Kidney (tissue), 14 donors: Measurements from ENCODE around the gene ARMC10. TPM values are rescaled to one million over a fixed set of nuclear protein-coding genes. Genes with fewer than 3 reads are reported as not detected.

ENCODE experiments used
- DNase-seq, 5 donors: peaks; one replicate each; pipeline ENCODE4 v3.0.0-alpha.2; 2013 to 2020
- FAIRE-seq: peaks from 2 replicates; lab custom pipeline; 2012; peaks lifted over from hg19 to GRCh38; lab: Jason Lieb, UNC
- H3K27ac ChIP-seq, 2 donors: one replicate each; pipeline ENCODE4 v1.7.0; 2013; ENCODE audit warnings: low read depth in 2 of 2, low read length in 2 of 2, inconsistent platforms in 1 of 2
- H3K27me3 ChIP-seq: one replicate; pipeline ENCODE4 v1.7.1; 2013; ENCODE audit warnings: low read length, inconsistent platforms; ENCODE audit not compliant: control insufficient read depth, insufficient read depth
- H3K36me3 ChIP-seq, 3 donors: one replicate each; pipeline versions ENCODE4 v1.7.0 to v1.7.1; 2013; ENCODE audit warnings: low read length in 3 of 3, control low read depth in 1 of 3, inconsistent platforms in 1 of 3; ENCODE audit not compliant: insufficient read depth in 3 of 3, control insufficient read depth in 2 of 3
- H3K4me1 ChIP-seq, 3 donors: one replicate each; pipeline versions ENCODE4 v1.7.0 to v1.7.1; 2013; ENCODE audit warnings: low read length in 3 of 3, inconsistent platforms in 1 of 3, low read depth in 1 of 3; ENCODE audit not compliant: control insufficient read depth in 2 of 3, insufficient read depth in 2 of 3
- H3K4me3 ChIP-seq, 3 donors: one replicate each; pipeline versions ENCODE4 v1.7.0 to v1.8.1; 2013; ENCODE audit warnings: low read length in 3 of 3, control low read depth in 1 of 3, inconsistent platforms in 1 of 3
- H3K9ac ChIP-seq, 3 donors: one replicate each; pipeline versions ENCODE4 v1.7.0 to v1.7.1; 2013; ENCODE audit warnings: low read length in 3 of 3, control low read depth in 1 of 3, inconsistent platforms in 1 of 3
- H3K9me3 ChIP-seq, 3 donors: one replicate each; pipeline versions ENCODE4 v1.7.0 to v1.7.1; 2013; ENCODE audit warnings: low read length in 3 of 3, control low read depth in 1 of 3, inconsistent platforms in 1 of 3; ENCODE audit not compliant: control insufficient read depth in 2 of 3, insufficient read depth in 1 of 3
- CTCF ChIP-seq: IDR thresholded peaks from 3 replicates; pipeline ENCODE4 v1.5.1; 2012; ENCODE audit warnings: mild to moderate bottlenecking, moderate library complexity, borderline replicate concordance; ENCODE audit not compliant: insufficient read depth; ENCODE audit errors: extremely low read depth
- intact Hi-C: fragments of 100-400 bp; cut with DNase I; formaldehyde crosslinking; loops from one replicate; pipeline ENCODE4 v1.11.1; 2022
- polyA plus RNA-seq: library from polyadenylated mRNA; stranded (reverse); fragments of 350-450 nt; fragmentation: Illumina TruSeq; extraction: RNeasy Lipid Tissue Mini Kit (QIAGEN cat#74804); gene quantifications from one replicate; pipeline ENCODE4 v1.2.3, GENCODE V29; 2014; ENCODE audit warnings: low read depth, low replicate concordance; ENCODE audit not compliant: insufficient read depth
- total RNA-seq: library from RNA; stranded (reverse); fragmentation: NEBNext Ultra II Directional; extraction: Animal tissue kit (Norgen Biotek cat#: 25700); gene quantifications from one replicate; pipeline ENCODE4 v1.2.1, GENCODE V29; 2021
- donor health status: control.
- donor health status: control.
- donor health status: control.
- donor health status: control.
- donor health status: control.
- donor health status: DM: yes; HTN: yes; CAD: no.
- donor health status: Normal renal cell carcinoma (clear cell type).

Gene ARMC10
- total and polyA plus RNA-seq, 2 donors from 2014 or later: 31.5 to 40.7 TPM

DNA sequence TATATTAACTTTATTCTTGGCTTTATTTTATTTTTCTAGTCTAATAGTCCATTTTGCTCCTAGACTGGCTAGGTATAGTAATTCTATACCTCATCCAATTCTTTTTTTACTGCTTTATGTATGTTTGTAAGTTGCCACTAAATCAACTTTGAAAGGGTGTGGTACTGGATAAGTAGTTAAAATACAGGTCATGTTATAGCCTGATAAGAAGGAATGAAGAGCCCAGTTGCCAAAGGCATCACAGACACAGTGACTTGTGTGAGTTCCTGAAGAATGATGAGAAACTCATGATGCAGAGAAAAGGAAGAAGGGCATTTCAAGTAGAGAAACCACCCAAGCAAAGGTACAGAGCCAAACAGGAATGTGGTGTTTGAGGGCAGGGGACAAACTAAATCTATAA, 46.7 kb downstream of the ARMC10 start:
- DNase-seq (no peak), FAIRE-seq (no peak)

DNA sequence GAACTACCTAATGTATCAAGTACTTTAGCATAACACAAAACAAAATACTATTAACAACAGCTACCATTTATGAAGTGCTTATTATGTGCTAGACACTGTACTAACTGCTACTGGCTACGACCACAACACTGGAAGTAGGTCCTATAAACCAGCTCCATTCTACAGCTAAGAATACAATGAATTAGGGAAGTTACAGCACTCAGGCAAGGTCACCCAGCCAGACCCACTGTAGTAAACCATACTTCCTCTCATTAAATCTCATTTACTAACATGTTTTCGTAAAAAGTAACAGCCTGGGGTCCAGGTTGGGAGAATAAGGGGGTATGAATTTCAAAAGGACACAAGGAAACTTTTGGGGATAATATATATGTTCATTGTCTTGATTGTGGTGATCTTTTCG, 48.6 kb downstream of the ARMC10 start:
- Histone ChIP-seq H3K9ac (no peak overlapping the region), H3K4me3 (no peak overlapping the region), H3K27me3 (no peaks in the 10 kb centered on the region), H3K27ac (no peak overlapping the region), H3K9me3 (no peaks in the 10 kb centered on the region), H3K4me1 (peaks cover 0 to 2% (median 0%) of the 10 kb centered on the region in 3 donors), H3K36me3 (peaks cover 8 to 30% (median 19%) of the 10 kb centered on the region in 3 donors)
- no peak for FAIRE-seq
- no peak for TF ChIP-seq CTCF
- DNase-seq: no peak
- intact Hi-C loops: no loop called here

More for the DNA sequence above, 46.7 kb downstream of the ARMC10 start:
- Histone ChIP-seq H3K9ac (no peak overlapping the region), H3K4me3 (no peak overlapping the region), H3K36me3 (peaks cover 8 to 30% (median 12%) of the 10 kb centered on the region in 3 donors), H3K27me3 (no peaks in the 10 kb centered on the region), H3K4me1 (peaks cover 0 to 2% (median 0%) of the 10 kb centered on the region in 3 donors), H3K27ac (no peak overlapping the region), H3K9me3 (no peaks in the 10 kb centered on the region)
- TF ChIP-seq CTCF: no peak
- intact Hi-C loops: no loop called here

DNA sequence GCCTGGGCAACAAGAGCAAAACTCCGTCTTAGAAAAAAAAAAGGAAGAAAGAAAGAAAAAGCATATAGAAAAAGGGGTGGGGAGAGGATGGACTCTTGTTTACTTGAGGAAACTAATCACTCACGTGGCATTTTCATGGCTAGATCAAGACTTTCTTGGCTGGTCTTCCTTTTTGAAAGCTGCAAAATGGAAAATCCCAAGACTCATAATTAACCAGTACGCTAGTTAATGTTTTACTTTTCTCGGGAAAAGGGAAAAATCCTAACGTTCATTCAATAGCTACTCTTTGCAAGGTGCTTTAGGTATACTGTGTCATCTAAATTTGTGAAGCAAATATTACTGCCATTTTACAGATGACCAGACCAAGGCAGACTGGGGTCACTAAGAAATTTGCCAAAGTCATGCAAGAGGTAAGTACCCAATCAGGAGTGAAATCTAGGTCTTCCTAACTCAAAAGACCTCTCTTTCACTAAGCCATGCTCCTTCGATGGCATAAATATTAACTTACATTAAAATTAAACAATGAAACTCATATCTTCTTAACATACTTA, 49.6 kb downstream of the ARMC10 start:
- FAIRE-seq (no peak), DNase-seq (no peak)
- H3K36me3 ChIP-seq: peaks cover 6 to 29% (median 19%) of the 10 kb centered on the region in 3 donors
- no peak overlapping the region for H3K9ac ChIP-seq
- H3K9me3 ChIP-seq: no peaks in the 10 kb centered on the region
- intact Hi-C loops: no loop called here
- H3K4me3 ChIP-seq: no peak overlapping the region
- H3K27ac ChIP-seq: no peak overlapping the region
- peaks cover 0 to 4% (median 3%) of the 10 kb centered on the region in 3 donors for H3K4me1 ChIP-seq
- H3K27me3 ChIP-seq: no peaks in the 10 kb centered on the region
- TF ChIP-seq CTCF: no peak

GRCh38 chr7:103127006-103127405, 52.1 kb downstream of the ARMC10 start:
- FAIRE-seq: no peak
- TF ChIP-seq CTCF: no peak
- H3K9me3 ChIP-seq: no peaks in the 10 kb centered on the region

More at GRCh38 chr7:103127006-103127405, 52.1 kb downstream of the ARMC10 start:
- Histone ChIP-seq H3K36me3 (peaks cover 0 to 12% (median 10%) of the 10 kb centered on the region in 3 donors), H3K9ac (no peak overlapping the region), H3K4me1 (peaks cover 0 to 11% (median 10%) of the 10 kb centered on the region in 3 donors), H3K4me3 (no peak overlapping the region), H3K27ac (no peak overlapping the region), H3K27me3 (no peaks in the 10 kb centered on the region)
- no peak for DNase-seq
- intact Hi-C loops: no loop called here
